Nephron (organoid): ENCODE measurements around the gene BACH2.
A peak's percentile ranks its signal among the peaks of the same experiment; 100 is the strongest.
"Not testable (repeated sequence)": the region's sequence is repeated elsewhere in the genome, so short reads cannot be mapped to it uniquely, and the experiment has no call there.

ENCODE experiments used
- H3K27ac Mint-ChIP-seq, 3 experiments: 2 replicates each; pipeline ENCODE4 v1.8.0; 2020; ENCODE audit warnings: mixed read lengths in 3 of 3, mild to moderate bottlenecking in 2 of 3, moderate library complexity in 1 of 3
- H3K27me3 Mint-ChIP-seq: 2 replicates; pipeline ENCODE4 v1.8.0; 2021; ENCODE audit warnings: low read depth, mild to moderate bottlenecking, moderate library complexity, mixed read lengths
- H3K36me3 Mint-ChIP-seq: 2 replicates; pipeline ENCODE4 v1.8.0; 2020; ENCODE audit warnings: low read depth, mixed read lengths
- H3K4me1 Mint-ChIP-seq: 2 replicates; pipeline ENCODE4 v1.8.0; 2020; ENCODE audit warnings: mixed read lengths
- H3K4me3 Mint-ChIP-seq, 3 experiments: 2 replicates each; pipeline ENCODE4 v1.8.0; 2020; ENCODE audit warnings: mild to moderate bottlenecking in 3 of 3, mixed read lengths in 3 of 3, moderate library complexity in 2 of 3
- H3K9me3 Mint-ChIP-seq: 2 replicates; pipeline ENCODE4 v1.8.0; 2020; ENCODE audit warnings: mixed read lengths
- TF ChIP-seq, protein P1 (sequence below), 3 experiments: fragments of 200-600 bp; sonication (generic); IDR thresholded peaks; one replicate each; pipeline ENCODE4 v1.5.0; 2021; ENCODE audit warnings: antibody characterized with exemption in 3 of 3; ENCODE audit not compliant: unreplicated experiment in 3 of 3

BACH2 gene

DNA sequence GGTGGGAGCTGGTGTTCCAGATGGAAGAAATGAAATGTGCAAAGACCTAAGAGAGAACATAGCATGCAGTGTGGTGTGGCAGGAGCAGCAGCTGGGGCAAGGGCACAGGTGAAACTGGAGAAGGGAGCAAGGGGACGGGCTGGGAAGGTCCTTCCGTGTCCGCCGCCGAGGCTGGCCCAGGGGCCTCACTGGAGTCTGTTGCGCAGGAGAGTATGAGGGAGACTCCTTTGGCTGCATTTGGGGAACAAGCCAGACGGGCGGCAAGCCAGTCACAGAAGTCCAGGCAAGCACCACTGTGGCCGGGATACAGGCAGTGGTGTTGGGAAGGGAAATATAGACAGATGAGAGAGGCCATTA, 324.6 kb downstream of the BACH2 start:
- no peaks in the 10 kb centered on the region for H3K4me1 Mint-ChIP-seq
- H3K36me3 Mint-ChIP-seq: no peaks in the 10 kb centered on the region
- TF ChIP-seq, protein P1, sequence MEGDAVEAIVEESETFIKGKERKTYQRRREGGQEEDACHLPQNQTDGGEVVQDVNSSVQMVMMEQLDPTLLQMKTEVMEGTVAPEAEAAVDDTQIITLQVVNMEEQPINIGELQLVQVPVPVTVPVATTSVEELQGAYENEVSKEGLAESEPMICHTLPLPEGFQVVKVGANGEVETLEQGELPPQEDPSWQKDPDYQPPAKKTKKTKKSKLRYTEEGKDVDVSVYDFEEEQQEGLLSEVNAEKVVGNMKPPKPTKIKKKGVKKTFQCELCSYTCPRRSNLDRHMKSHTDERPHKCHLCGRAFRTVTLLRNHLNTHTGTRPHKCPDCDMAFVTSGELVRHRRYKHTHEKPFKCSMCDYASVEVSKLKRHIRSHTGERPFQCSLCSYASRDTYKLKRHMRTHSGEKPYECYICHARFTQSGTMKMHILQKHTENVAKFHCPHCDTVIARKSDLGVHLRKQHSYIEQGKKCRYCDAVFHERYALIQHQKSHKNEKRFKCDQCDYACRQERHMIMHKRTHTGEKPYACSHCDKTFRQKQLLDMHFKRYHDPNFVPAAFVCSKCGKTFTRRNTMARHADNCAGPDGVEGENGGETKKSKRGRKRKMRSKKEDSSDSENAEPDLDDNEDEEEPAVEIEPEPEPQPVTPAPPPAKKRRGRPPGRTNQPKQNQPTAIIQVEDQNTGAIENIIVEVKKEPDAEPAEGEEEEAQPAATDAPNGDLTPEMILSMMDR (IDR thresholded peaks at IDR 0.05; ENCODE audit: unreplicated experiment in 3 of 3): no peak
- H3K9me3 Mint-ChIP-seq: no peaks in the 10 kb centered on the region
- H3K4me3 Mint-ChIP-seq: no peak overlapping the region
- no peaks in the 10 kb centered on the region for H3K27me3 Mint-ChIP-seq
- peak overlapping the region in 1 of 3 experiments; percentile 23 for H3K27ac Mint-ChIP-seq

DNA sequence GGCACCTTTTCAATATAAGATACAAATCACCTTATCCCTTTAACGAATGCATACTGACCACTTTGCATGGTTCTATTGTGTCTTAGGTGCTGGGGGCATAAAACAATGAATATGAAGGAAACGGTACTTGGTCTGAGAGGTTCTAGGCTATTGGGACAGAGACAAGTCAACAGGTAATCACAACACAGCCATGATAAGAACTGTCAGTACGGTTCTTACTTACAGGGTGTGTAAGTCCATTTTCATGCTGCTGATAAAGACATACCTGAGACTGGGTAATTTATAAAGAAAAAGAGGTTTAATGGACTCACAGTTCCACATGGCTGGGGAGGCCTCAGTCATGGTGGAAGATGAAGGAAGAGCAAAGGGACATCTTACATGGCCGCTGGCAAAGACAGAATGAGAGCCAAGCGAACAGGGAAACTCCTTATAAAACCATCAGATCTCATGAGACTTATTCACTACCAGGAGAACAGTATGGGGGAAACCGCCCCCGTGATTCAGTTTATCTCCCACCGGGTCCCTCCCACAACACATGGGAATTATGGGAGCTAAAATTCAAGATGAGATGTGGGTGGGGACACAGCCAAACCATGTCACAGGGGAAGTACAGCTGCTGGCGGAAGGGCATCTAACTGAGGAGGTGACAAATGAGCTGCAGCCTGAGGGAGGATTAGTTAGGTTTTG, 325.2 kb downstream of the BACH2 start:
- not testable (repeated sequence) for H3K9me3 Mint-ChIP-seq, H3K4me3 Mint-ChIP-seq, H3K27me3 Mint-ChIP-seq, H3K4me1 Mint-ChIP-seq, H3K36me3 Mint-ChIP-seq
- peak overlapping the region in 1 of 3 experiments; percentile 23 for H3K27ac Mint-ChIP-seq

DNA sequence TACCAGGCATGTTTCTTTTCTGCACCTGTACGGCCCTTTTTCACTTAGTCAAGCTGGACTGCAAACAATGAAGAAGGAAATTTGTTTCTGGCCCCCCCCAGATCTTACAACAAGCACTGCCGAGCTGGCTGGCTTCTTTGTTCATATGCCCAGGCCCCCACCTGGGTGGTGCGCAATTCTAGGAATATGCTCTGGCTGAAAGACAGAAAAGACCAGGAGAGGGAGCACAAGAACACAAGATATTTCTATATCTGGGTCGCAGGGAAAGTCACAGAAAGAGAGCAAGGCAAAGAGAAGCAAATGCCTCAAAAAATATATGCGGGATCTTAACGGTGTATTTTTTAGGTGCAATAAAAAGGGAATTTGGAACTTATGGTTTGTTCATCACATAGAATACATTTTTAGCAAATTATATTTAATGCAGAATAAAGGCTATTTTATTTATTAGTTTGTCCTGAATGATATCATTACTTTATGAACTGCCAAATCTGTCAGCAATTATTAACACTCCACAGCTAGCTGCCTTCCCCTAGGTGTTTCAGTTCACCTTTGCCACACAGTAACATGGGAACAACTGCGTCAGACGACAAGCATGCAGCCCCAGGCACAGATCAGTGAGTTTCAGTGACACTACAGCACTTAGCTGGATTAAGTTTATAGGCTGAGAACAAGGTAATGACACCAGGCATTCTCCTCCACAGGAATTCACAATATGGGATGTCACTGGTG, 325.9 kb downstream of the BACH2 start:
- H3K4me1 Mint-ChIP-seq: no peaks in the 10 kb centered on the region
- H3K9me3 Mint-ChIP-seq: no peaks in the 10 kb centered on the region
- H3K4me3 Mint-ChIP-seq: no peak overlapping the region
- TF ChIP-seq, protein P1 (IDR thresholded peaks at IDR 0.05; ENCODE audit: unreplicated experiment in 3 of 3): peak; percentile 59 to 68 (median 65)
- H3K27ac Mint-ChIP-seq: no peak overlapping the region
- no peaks in the 10 kb centered on the region for H3K27me3 Mint-ChIP-seq
- no peaks in the 10 kb centered on the region for H3K36me3 Mint-ChIP-seq

DNA sequence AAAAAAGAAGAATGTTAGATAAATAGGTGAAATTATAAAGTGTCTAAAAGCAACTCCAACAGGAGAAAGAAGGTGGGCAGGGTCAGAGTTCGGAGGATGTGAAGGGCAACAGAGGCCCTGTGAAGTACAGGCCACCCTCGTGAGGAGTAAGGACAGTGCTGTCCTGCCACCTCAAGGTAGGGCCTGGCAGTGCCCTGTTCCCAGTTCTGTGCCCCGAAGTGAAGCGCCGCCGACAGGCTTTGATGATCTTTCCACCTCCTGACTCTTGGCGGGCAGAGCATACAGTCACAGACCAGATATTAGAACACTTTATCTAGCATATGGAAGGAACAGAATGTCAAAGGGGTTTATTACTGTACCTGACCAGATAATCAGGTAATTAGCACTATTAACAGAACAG, 326.6 kb downstream of the BACH2 start:
- TF ChIP-seq, protein P1 (IDR thresholded peaks at IDR 0.05; ENCODE audit: unreplicated experiment in 3 of 3): no peak
- Mint-ChIP-seq H3K27ac (no peak overlapping the region), H3K36me3 (no peaks in the 10 kb centered on the region), H3K27me3 (no peaks in the 10 kb centered on the region), H3K4me1 (no peaks in the 10 kb centered on the region), H3K9me3 (no peaks in the 10 kb centered on the region), H3K4me3 (no peak overlapping the region)

DNA sequence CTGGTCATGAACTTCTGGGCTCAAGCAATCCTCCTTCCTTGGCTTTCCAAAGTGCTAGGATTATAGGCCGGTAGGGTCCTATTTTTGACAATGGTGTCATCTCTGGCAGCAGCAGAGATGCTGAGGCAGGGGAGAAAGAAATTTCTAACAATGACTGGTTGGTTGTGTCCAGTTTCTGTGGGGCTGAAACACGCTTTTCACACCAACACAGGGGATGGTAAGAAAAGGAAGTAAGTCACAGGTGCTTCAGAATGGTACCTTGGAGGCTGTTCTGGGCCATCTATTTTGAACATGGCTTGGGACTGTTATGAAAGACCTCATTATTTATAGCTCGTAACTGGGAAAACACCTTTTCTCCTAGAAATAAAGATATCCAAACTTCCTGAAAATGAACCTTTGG, 329.7 kb downstream of the BACH2 start:
- Mint-ChIP-seq H3K9me3 (no peaks in the 10 kb centered on the region), H3K27me3 (no peaks in the 10 kb centered on the region), H3K4me1 (no peaks in the 10 kb centered on the region), H3K4me3 (no peak overlapping the region), H3K27ac (no peak overlapping the region), H3K36me3 (no peaks in the 10 kb centered on the region)
- TF ChIP-seq, protein P1 (IDR thresholded peaks at IDR 0.05; ENCODE audit: unreplicated experiment in 3 of 3): no peak

DNA sequence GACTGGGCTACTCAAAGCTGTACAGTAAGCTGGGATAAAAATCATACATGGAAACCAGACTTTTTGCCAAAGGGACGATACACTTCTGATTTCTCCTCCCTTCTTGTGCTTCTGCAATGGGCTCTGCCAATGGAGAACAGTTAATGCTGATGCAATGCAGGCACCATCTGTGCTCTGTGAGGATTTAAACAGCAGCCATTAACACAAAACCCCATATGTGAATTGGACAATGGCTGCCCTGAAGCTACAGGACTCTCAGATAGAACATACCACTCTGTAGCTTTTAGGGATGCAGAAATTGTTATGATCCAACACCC, 330.5 kb downstream of the BACH2 start:
- Mint-ChIP-seq H3K36me3 (no peaks in the 10 kb centered on the region), H3K4me3 (no peak overlapping the region), H3K9me3 (no peaks in the 10 kb centered on the region), H3K27me3 (no peaks in the 10 kb centered on the region), H3K4me1 (no peaks in the 10 kb centered on the region), H3K27ac (no peak overlapping the region)
- TF ChIP-seq, protein P1 (IDR thresholded peaks at IDR 0.05; ENCODE audit: unreplicated experiment in 3 of 3): no peak
